Measurements from ENCODE around the gene CHRNG. TPM values are rescaled to one million over a fixed set of nuclear protein-coding genes. Genes with fewer than 3 reads are reported as not detected.

CHRNG gene
- total and polyA plus RNA-seq, 2 donors from 2014 or later: not detected

- Histone ChIP-seq H3K4me3 (ENCODE audit: low read length in 3 of 3) (peak overlapping the region; percentile 71 to 99 (median 93)), H3K27ac (ENCODE audit: low read depth in 2 of 2, low read length in 2 of 2) (peak overlapping the region; percentile 91 to 94), H3K4me1 (ENCODE audit: control insufficient read depth in 2 of 3, insufficient read depth in 2 of 3, low read depth in 1 of 3, low read length in 3 of 3) (peaks cover 0 to 20% (median 16%) of the 10 kb centered on the region in 3 donors), H3K27me3 (ENCODE audit: control insufficient read depth, insufficient read depth, low read length) (no peaks in the 10 kb centered on the region), H3K9ac (ENCODE audit: low read length in 3 of 3) (peak overlapping the region; percentile 77 to 92 (median 82)), H3K36me3 (ENCODE audit: control insufficient read depth in 2 of 3, insufficient read depth in 3 of 3, low read length in 3 of 3) (peaks cover 0 to 4% (median 0%) of the 10 kb centered on the region in 3 donors), H3K9me3 (ENCODE audit: control insufficient read depth in 2 of 3, insufficient read depth in 1 of 3, low read length in 3 of 3) (no peaks in the 10 kb centered on the region)
- FAIRE-seq (no peak), DNase-seq (no peak)
- intact Hi-C loops (cut with DNase I): no loop called here
- no peak for TF ChIP-seq CTCF (IDR thresholded peaks at IDR 0.05; ENCODE audit: borderline replicate concordance, extremely low read depth, insufficient read depth)
Measured at GRCh38 chr2:232549655-232550353, 10.3 kb downstream of the CHRNG start.

GRCh38 chr2:232550354-232551249 is 11.1 kb downstream of the CHRNG start, which contains the start of the genes EIF4E2 and TIGD1:
TSS of gene EIF4E2 (plus strand) at chr2:232550689. CDS start at chr2:232550725, 36 bp downstream.
TSS of gene TIGD1 (minus strand) at chr2:232550557. CDS start at chr2:232549882, 675 bp downstream.
- DNase-seq (peak; percentile 97 to 98 (median 98)), FAIRE-seq (no peak)
- Histone ChIP-seq H3K4me1 (ENCODE audit: control insufficient read depth in 2 of 3, insufficient read depth in 2 of 3, low read depth in 1 of 3, low read length in 3 of 3) (peaks cover 0 to 22% (median 20%) of the 10 kb centered on the region in 3 donors), H3K36me3 (ENCODE audit: control insufficient read depth in 2 of 3, insufficient read depth in 3 of 3, low read length in 3 of 3) (peaks cover 0 to 4% (median 0%) of the 10 kb centered on the region in 3 donors), H3K9ac (ENCODE audit: low read length in 3 of 3) (peak within 1 kb of the TSS; percentile 77 to 92 (median 87)), H3K4me3 (ENCODE audit: low read length in 3 of 3) (peak within 1 kb of the TSS; percentile 71 to 99 (median 93)), H3K9me3 (ENCODE audit: control insufficient read depth in 2 of 3, insufficient read depth in 1 of 3, low read length in 3 of 3) (no peaks in the 10 kb centered on the region), H3K27me3 (ENCODE audit: control insufficient read depth, insufficient read depth, low read length) (no peaks in the 10 kb centered on the region), H3K27ac (ENCODE audit: low read depth in 2 of 2, low read length in 2 of 2) (peak within 1 kb of the TSS; percentile 91 to 94)
- TF ChIP-seq CTCF (IDR thresholded peaks at IDR 0.05; ENCODE audit: borderline replicate concordance, extremely low read depth, insufficient read depth): peak; percentile 23
- intact Hi-C loops (cut with DNase I): no loop called here

DNA sequence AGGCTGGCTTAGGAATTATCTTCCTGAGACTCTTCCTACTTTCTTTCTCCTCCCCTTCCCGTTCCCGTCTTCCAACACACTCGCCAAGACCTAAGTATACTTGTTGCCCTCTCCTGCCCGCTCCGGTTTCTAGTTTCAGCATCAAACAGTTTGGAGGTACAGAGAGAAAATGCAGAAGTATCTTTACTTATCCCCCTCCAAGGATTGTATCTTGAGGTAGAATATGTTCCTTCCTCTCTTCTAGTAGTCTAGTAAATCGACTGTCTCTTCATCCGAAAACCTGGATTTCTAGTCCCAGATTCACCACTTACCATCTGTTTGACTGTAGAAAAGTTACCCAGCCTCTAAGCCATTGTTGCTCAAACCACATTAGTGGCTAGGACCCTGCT is 11.8 kb downstream of the CHRNG start:
- Histone ChIP-seq H3K36me3 (ENCODE audit: control insufficient read depth in 2 of 3, insufficient read depth in 3 of 3, low read length in 3 of 3) (peaks cover 0 to 4% (median 0%) of the 10 kb centered on the region in 3 donors), H3K4me3 (ENCODE audit: low read length in 3 of 3) (peak overlapping the region; percentile 71 to 99 (median 93)), H3K9ac (ENCODE audit: low read length in 3 of 3) (peak overlapping the region; percentile 77 to 87 (median 85)), H3K27ac (ENCODE audit: low read depth in 2 of 2, low read length in 2 of 2) (peak overlapping the region; percentile 91 to 94), H3K9me3 (ENCODE audit: control insufficient read depth in 2 of 3, insufficient read depth in 1 of 3, low read length in 3 of 3) (no peaks in the 10 kb centered on the region), H3K27me3 (ENCODE audit: control insufficient read depth, insufficient read depth, low read length) (no peaks in the 10 kb centered on the region), H3K4me1 (ENCODE audit: control insufficient read depth in 2 of 3, insufficient read depth in 2 of 3, low read depth in 1 of 3, low read length in 3 of 3) (peaks cover 0 to 22% (median 20%) of the 10 kb centered on the region in 3 donors)
- FAIRE-seq (no peak), DNase-seq (peak in 1 of 5 donors; percentile 31)
- TF ChIP-seq CTCF (IDR thresholded peaks at IDR 0.05; ENCODE audit: borderline replicate concordance, extremely low read depth, insufficient read depth): no peak
- intact Hi-C loops (cut with DNase I): no loop called here

All from kidney (tissue), 14 donors.